RWPE1 (cell line): ENCODE results near the gene LMO3.

ENCODE experiments used
- CTCF ChIA-PET: fragments of 350-600 bp; sonication (Branson Sonifier 250); formaldehyde crosslinking; extraction: SDS; loops from one replicate; lab custom pipeline; 2021; lab: Yijun Ruan, JAX
- POLR2A ChIA-PET: fragments of 400-600 bp; formaldehyde crosslinking; extraction: SDS; loops from one replicate; lab custom pipeline; 2020; ENCODE audit warnings: antibody characterized with exemption; ENCODE audit not compliant: low non-redundant PET; lab: Yijun Ruan, JAX
- DNase-seq: peaks from one replicate; pipeline ENCODE4 v3.0.0; 2012; ENCODE audit warnings: low spot score
- H3K27ac ChIP-seq: fragments of 450-650 bp; 2 replicates; pipeline ENCODE4 v1.5.1; 2017
- TF ChIP-seq, protein P1 (sequence below): fragments of 450-650 bp; conservative IDR thresholded peaks from 2 replicates; pipeline ENCODE4 v1.5.1; 2017; ENCODE audit warnings: low read depth, mild to moderate bottlenecking

Gene LMO3

DNA sequence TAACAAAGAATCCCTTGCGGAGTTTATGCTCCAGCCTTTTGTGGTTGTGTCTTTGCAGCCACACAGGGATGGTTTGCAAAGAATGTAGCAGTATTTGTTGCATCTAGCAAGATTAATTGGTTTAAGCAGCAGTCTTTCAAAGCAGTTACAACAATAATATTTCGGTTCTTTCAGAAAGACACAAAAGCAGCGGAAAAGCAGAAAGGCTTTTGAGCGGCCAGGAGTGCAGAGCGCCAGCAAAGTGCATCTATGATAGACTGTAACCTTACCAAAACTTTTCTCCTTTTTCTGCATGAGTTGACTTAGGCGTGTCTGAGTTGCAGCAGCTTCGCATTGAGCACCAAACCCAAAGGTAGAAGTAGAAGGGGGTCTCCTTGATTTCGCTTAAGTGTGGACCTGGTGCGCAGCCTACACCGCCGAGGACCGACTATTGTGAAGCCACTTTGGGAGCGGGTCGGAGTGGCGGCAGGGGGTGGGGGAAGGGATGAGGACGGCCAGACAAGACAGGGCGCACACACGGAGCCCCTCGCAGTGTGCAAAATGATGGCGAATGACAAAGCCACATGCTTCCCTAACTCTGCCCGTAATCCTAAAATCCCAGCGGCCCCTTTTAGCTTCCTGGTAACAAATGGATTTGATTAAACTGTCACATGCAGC lies 1.2 kb downstream of the LMO3 start:
- CTCF ChIA-PET: no interaction called here
- DNase-seq: no peak
- TF ChIP-seq, protein P1, sequence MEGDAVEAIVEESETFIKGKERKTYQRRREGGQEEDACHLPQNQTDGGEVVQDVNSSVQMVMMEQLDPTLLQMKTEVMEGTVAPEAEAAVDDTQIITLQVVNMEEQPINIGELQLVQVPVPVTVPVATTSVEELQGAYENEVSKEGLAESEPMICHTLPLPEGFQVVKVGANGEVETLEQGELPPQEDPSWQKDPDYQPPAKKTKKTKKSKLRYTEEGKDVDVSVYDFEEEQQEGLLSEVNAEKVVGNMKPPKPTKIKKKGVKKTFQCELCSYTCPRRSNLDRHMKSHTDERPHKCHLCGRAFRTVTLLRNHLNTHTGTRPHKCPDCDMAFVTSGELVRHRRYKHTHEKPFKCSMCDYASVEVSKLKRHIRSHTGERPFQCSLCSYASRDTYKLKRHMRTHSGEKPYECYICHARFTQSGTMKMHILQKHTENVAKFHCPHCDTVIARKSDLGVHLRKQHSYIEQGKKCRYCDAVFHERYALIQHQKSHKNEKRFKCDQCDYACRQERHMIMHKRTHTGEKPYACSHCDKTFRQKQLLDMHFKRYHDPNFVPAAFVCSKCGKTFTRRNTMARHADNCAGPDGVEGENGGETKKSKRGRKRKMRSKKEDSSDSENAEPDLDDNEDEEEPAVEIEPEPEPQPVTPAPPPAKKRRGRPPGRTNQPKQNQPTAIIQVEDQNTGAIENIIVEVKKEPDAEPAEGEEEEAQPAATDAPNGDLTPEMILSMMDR: no peak
- H3K27ac ChIP-seq: no peak overlapping the region
- POLR2A ChIA-PET: interaction anchor here (0.6 kb wide), 1 partner anchor 791 kb away, joined by 12 read pairs; no protein-coding TSS in a partner anchor

DNA sequence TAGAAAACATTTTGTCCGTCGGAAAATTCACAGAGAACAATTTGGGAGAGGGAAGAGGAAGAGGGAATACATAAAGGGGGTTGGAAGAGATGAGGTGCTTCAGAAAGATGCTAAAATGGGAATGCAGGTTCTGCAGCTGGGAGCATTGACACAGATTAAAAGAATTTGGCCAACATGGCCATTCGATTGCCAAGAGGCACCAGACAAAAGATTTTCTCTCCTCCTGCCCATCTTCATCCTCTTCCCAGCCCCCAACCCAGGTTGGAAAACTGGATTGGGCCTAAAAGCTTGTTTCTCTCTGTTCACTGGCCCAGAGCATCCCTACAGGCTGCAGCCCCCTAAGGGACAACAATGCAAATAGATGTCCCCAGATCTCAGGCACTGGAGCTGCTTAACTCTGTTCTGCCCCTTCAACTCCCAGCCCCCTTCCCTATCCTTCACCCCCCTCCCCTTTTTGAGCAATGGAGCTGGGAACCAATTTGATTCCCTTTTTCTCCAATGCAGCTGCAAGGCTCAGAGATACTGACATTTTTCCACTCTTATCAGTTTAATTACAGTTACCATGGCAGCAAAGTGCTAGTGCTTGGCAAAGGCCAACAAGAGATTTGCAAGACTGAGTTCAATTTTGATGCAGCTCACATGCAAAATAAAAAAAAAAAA lies 1.9 kb downstream of the LMO3 start:
- CTCF ChIA-PET: interaction anchor here (0.7 kb wide), 1 partner anchor 63 kb away, joined by 5 read pairs; no protein-coding TSS in a partner anchor
- no peak overlapping the region for H3K27ac ChIP-seq
- TF ChIP-seq, protein P1: no peak
- DNase-seq: no peak
- POLR2A ChIA-PET: interaction anchor here (0.6 kb wide), 1 partner anchor 791 kb away, joined by 12 read pairs; no protein-coding TSS in a partner anchor

DNA sequence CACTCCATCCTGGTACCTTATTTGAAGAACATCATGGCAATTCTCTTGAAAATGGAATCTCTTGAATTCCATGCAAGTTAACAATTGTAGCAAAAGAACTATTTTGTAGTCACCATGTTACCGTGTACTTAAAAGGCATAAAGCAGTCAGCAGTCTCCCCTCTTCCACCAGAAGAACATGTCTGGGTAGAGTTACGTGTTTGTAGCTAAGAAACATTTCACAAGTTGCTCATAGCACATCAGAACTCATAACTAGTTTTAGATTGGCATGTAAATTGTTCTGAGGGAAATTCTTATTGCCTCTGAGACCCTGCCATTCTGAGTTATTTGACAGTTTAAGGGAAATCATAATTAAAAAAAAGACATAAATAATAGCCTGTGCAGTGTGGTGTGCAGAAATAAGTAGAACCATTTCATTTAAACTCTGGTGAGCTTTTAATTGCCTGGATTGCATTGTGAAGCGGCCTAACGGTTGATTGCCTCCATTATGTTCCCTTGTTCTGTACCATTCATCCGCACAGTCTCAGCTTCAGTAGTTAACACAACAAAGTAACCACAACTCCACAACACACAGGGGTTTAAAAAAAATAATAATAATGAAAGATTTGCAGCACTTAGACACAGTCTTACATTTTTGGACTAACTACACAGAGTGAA lies 2.6 kb downstream of the LMO3 start:
- CTCF ChIA-PET: interaction anchor here (0.7 kb wide), 1 partner anchor 64 kb away, joined by 5 read pairs; no protein-coding TSS in a partner anchor
- POLR2A ChIA-PET: no interaction called here
- DNase-seq: no peak
- TF ChIP-seq, protein P1: no peak
- no peak overlapping the region for H3K27ac ChIP-seq

DNA sequence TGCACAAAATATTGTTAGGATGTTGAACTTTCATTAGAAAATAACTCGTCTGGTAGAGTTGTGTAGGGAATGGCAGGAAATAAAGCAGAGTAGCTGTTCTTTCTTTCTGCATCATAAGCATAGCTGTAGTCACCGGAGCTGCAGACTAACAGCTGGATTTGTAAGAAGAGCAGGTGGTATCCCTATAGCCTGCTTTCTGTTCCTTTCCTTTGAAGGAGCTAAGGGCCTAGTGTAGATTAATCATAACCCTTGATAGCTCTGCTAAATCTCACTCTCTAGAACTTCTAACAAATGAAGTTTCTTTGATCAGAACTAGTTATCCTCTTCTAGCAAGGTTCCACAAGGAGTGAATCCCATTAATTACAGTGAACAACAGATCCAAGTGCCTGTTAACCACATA lies 3.5 kb downstream of the LMO3 start:
- CTCF ChIA-PET: no interaction called here
- POLR2A ChIA-PET: no interaction called here
- TF ChIP-seq, protein P1: no peak
- DNase-seq: no peak
- H3K27ac ChIP-seq: no peak overlapping the region

DNA sequence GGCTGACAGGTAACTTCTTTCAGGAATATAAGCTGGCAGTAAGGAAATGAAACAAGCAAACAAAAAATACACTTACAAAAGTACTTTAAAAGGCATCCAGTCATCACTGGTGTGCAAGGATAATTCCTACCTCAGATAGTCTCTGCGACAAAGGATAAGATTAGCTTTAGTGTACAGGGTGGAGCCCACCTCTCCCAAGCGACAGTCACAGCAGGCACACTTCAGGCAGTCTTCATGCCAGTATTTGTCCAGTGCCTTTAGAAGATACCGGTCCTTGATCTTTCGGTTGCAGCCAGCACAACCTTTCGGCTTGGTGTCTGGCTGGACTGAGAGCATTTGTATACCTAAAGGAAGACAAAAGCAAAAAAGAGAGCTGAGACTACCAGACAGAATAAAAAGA lies 5.4 kb downstream of the LMO3 start:
- CTCF ChIA-PET: interaction anchor here (1.0 kb wide), 1 partner anchor 215 kb away, joined by 3 read pairs; no protein-coding TSS in a partner anchor
- DNase-seq: no peak
- TF ChIP-seq, protein P1: no peak
- H3K27ac ChIP-seq: no peak overlapping the region
- POLR2A ChIA-PET: no interaction called here

DNA sequence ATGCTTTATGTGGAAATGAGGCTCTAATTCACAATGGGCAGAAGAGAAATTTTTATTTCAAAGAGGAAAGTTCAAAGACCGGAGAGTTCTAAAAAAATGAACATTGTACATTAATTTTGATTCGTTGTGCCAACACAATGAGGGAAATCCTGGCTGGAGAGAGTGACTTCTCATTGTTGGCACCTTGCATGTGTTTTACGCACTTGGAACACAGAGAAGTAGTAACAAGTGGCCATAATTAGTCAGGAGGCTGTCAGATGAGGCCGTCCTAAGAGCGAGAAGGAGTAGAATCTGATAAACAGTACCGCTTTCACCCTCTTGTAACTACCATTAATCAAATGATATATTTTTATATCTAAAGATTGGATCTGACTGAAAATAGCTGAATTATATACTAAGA lies 6.9 kb downstream of the LMO3 start:
- ChIA-PET POLR2A (no interaction called here), CTCF (no interaction called here)
- no peak for DNase-seq
- TF ChIP-seq, protein P1: no peak
- H3K27ac ChIP-seq: no peak overlapping the region
